IPS DF 4.7 (cell line): ENCODE data around the gene ATM.
"Not testable (repeated sequence)": the region's sequence is repeated elsewhere in the genome, so short reads cannot be mapped to it uniquely, and the experiment has no call there.

Source experiments
- DNase-seq: peaks from one replicate; pipeline ENCODE4 v3.0.0-alpha.2; 2013; ENCODE audit warnings: low spot score; ENCODE audit errors: extremely low read depth

Gene ATM

GRCh38 chr11:108370990-108371389 is 148.1 kb downstream of the ATM start:
- no peak for DNase-seq

GRCh38 chr11:108373505-108373904 is 150.6 kb downstream of the ATM start:
- not testable (repeated sequence) for DNase-seq

- no peak for DNase-seq
Observed at GRCh38 chr11:108388576-108388975, 165.7 kb downstream of the ATM start.

GRCh38 chr11:108392353-108392752 is 169.5 kb downstream of the ATM start:
- no peak for DNase-seq

GRCh38 chr11:108393046-108393445 is 170.2 kb downstream of the ATM start:
- DNase-seq = no peak

- no peak for DNase-seq
Observed at GRCh38 chr11:108394744-108395284, 171.9 kb downstream of the ATM start.

GRCh38 chr11:108396672-108397071 is 173.8 kb downstream of the ATM start:
- not testable (repeated sequence) for DNase-seq

GRCh38 chr11:108398439-108398838 is 175.6 kb downstream of the ATM start:
- no peak for DNase-seq

GRCh38 chr11:108402241-108402640 is 179.4 kb downstream of the ATM start:
- no peak for DNase-seq

GRCh38 chr11:108403052-108403451 is 180.2 kb downstream of the ATM start:
- no peak for DNase-seq

- no peak for DNase-seq
Observed at GRCh38 chr11:108405706-108406105, 182.8 kb downstream of the ATM start.

- no peak for DNase-seq
Observed at GRCh38 chr11:108414958-108415357, 192.1 kb downstream of the ATM start.

GRCh38 chr11:108417551-108417950 is 194.7 kb downstream of the ATM start:
- not testable (repeated sequence) for DNase-seq
